Measurements from ENCODE around the gene CD2.

The CD2 gene

GRCh38 chr1:116807394-116808199, 53.4 kb downstream of the CD2 start:
- no peak for TF ChIP-seq CTCF (IDR thresholded peaks at IDR 0.05; ENCODE audit: low read depth, low read length)
- DNase-seq, result no peak
- Histone ChIP-seq H3K27me3 (ENCODE audit: insufficient read depth, low read depth, severe bottlenecking) (no peaks in the 10 kb centered on the region), H3K9me3 (ENCODE audit: severe bottlenecking) (peaks cover under 1% of the 10 kb centered on the region), H3K4me3 (ENCODE audit: low read depth, low read length) (no peak overlapping the region), H3K27ac (no peak overlapping the region), H3K36me3 (no peaks in the 10 kb centered on the region)

GRCh38 chr1:116808200-116808847, 54.1 kb downstream of the CD2 start:
- Histone ChIP-seq H3K27me3 (ENCODE audit: insufficient read depth, low read depth, severe bottlenecking) (no peaks in the 10 kb centered on the region), H3K9me3 (ENCODE audit: severe bottlenecking) (peaks cover 3% of the 10 kb centered on the region), H3K36me3 (no peaks in the 10 kb centered on the region), H3K27ac (no peak overlapping the region), H3K4me3 (ENCODE audit: low read depth, low read length) (no peak overlapping the region)
- TF ChIP-seq CTCF (IDR thresholded peaks at IDR 0.05; ENCODE audit: low read depth, low read length), result no peak
- DNase-seq, result no peak

GRCh38 chr1:116808848-116809508, 54.7 kb downstream of the CD2 start:
- no peak overlapping the region for H3K27ac ChIP-seq
- DNase-seq, result no peak
- H3K4me3 ChIP-seq (ENCODE audit: low read depth, low read length), result no peak overlapping the region
- no peak for TF ChIP-seq CTCF (IDR thresholded peaks at IDR 0.05; ENCODE audit: low read depth, low read length)
- peaks cover 3% of the 10 kb centered on the region for H3K9me3 ChIP-seq (ENCODE audit: severe bottlenecking)
- no peaks in the 10 kb centered on the region for H3K36me3 ChIP-seq
- H3K27me3 ChIP-seq (ENCODE audit: insufficient read depth, low read depth, severe bottlenecking), result no peaks in the 10 kb centered on the region

GRCh38 chr1:116811321-116811720, 57.1 kb downstream of the CD2 start:
- H3K27ac ChIP-seq, result no peak overlapping the region
- no peaks in the 10 kb centered on the region for H3K27me3 ChIP-seq (ENCODE audit: insufficient read depth, low read depth, severe bottlenecking)
- no peak overlapping the region for H3K4me3 ChIP-seq (ENCODE audit: low read depth, low read length)
- peaks cover 3% of the 10 kb centered on the region for H3K9me3 ChIP-seq (ENCODE audit: severe bottlenecking)
- DNase-seq, result no peak
- TF ChIP-seq CTCF (IDR thresholded peaks at IDR 0.05; ENCODE audit: low read depth, low read length), result no peak
- H3K36me3 ChIP-seq, result no peaks in the 10 kb centered on the region

- peaks cover 3% of the 10 kb centered on the region for H3K9me3 ChIP-seq (ENCODE audit: severe bottlenecking)
- DNase-seq, result no peak
- H3K27ac ChIP-seq, result no peak overlapping the region
- no peaks in the 10 kb centered on the region for H3K27me3 ChIP-seq (ENCODE audit: insufficient read depth, low read depth, severe bottlenecking)
- no peak overlapping the region for H3K4me3 ChIP-seq (ENCODE audit: low read depth, low read length)
- no peaks in the 10 kb centered on the region for H3K36me3 ChIP-seq
- no peak for TF ChIP-seq CTCF (IDR thresholded peaks at IDR 0.05; ENCODE audit: low read depth, low read length)
Observed at GRCh38 chr1:116814926-116815723, 60.9 kb downstream of the CD2 start.

All from WERI-Rb-1 (cell line).